GM12801 (cell line): Measurements from ENCODE around the gene ROR1.

ENCODE experiments used
- CTCF ChIP-seq: IDR thresholded peaks from one replicate; pipeline ENCODE4 v1.5.1; 2011; ENCODE audit warnings: control low read depth; ENCODE audit not compliant: insufficient read length; ENCODE audit errors: extremely low read depth

The ROR1 gene

GRCh38 chr1:63849149-63849548 lies 75.3 kb downstream of the ROR1 start:
- no peak for TF ChIP-seq CTCF

GRCh38 chr1:63854091-63854490 lies 80.3 kb downstream of the ROR1 start:
- TF ChIP-seq CTCF: no peak

- TF ChIP-seq CTCF: no peak
Observed at GRCh38 chr1:63855942-63856341, 82.1 kb downstream of the ROR1 start.

- TF ChIP-seq CTCF: no peak
Observed at GRCh38 chr1:63856924-63857323, 83.1 kb downstream of the ROR1 start.

- TF ChIP-seq CTCF: no peak
Observed at GRCh38 chr1:63857478-63857877, 83.7 kb downstream of the ROR1 start.

- TF ChIP-seq CTCF: no peak
Observed at GRCh38 chr1:63858153-63858552, 84.3 kb downstream of the ROR1 start.

GRCh38 chr1:63859480-63860275 lies 85.9 kb downstream of the ROR1 start:
- no peak for TF ChIP-seq CTCF
